ENCODE results near the gene COL18A1. TPM values are rescaled to one million over a fixed set of nuclear protein-coding genes. Genes with fewer than 3 reads are reported as not detected.
A peak's percentile ranks its signal among the peaks of the same experiment; 100 is the strongest.

The COL18A1 gene
- total RNA-seq, 1 donor from 2014 or later: 9.5 TPM

DNA sequence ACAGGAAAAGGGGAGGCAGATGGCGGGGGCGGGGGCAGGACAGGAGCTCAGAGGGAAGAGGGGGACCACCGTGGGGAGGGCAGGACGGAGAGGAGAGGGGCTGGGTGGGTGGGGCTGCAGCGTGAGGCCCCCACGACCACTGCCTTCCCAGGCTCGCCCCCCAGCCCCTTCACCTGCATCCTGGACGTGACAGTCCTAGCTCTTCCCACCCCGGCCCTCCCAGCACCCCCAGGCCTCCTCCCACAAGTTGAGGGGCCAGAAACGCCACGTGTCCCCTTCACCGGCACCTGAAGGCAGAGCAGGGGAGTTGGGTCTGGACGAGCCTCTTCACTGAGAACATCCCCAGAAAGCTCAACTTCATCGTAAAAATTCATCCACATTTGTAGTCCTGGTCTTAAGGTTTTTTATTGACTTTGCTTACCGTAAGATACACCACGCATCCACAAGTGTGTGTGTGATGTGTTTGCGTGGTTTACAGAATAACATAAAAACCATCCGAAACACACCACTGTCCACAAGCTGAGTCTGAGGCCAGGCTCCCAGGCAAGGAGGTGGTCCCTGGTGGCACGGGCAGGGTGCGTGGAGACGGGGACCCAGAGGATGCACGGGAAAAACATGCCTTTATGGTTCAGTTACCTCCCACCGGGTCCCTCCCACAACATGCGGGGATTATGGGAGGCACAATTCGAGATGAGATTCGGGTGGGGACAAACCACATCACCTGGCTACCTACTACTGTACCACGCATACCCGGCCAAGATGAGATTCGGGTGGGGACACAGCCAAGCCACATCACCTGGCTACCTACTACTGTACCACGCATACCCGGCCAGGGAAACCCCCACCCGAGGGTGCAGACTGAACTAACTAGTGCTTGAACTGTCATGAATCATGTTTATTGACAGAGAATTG, 13.9 kb upstream of the COL18A1 start:
- TF ChIP-seq, protein P1, sequence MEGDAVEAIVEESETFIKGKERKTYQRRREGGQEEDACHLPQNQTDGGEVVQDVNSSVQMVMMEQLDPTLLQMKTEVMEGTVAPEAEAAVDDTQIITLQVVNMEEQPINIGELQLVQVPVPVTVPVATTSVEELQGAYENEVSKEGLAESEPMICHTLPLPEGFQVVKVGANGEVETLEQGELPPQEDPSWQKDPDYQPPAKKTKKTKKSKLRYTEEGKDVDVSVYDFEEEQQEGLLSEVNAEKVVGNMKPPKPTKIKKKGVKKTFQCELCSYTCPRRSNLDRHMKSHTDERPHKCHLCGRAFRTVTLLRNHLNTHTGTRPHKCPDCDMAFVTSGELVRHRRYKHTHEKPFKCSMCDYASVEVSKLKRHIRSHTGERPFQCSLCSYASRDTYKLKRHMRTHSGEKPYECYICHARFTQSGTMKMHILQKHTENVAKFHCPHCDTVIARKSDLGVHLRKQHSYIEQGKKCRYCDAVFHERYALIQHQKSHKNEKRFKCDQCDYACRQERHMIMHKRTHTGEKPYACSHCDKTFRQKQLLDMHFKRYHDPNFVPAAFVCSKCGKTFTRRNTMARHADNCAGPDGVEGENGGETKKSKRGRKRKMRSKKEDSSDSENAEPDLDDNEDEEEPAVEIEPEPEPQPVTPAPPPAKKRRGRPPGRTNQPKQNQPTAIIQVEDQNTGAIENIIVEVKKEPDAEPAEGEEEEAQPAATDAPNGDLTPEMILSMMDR (IDR thresholded peaks at IDR 0.05; ENCODE audit: partially characterized antibody, unreplicated experiment): no peak
- peak; percentile 2 for DNase-seq
- Mint-ChIP-seq H3K4me1 (ENCODE audit: low read depth, unreplicated experiment) (peaks cover 7% of the 10 kb centered on the region), H3K27me3 (ENCODE audit: unreplicated experiment) (peaks cover 4% of the 10 kb centered on the region), H3K4me3 (ENCODE audit: unreplicated experiment) (no peak overlapping the region), H3K36me3 (ENCODE audit: unreplicated experiment) (no peaks in the 10 kb centered on the region), H3K27ac (ENCODE audit: unreplicated experiment) (no peak overlapping the region), H3K9me3 (ENCODE audit: unreplicated experiment) (peaks cover 4% of the 10 kb centered on the region)

- Mint-ChIP-seq H3K4me1 (ENCODE audit: low read depth, unreplicated experiment) (peaks cover 8% of the 10 kb centered on the region), H3K27me3 (ENCODE audit: unreplicated experiment) (peaks cover 4% of the 10 kb centered on the region), H3K27ac (ENCODE audit: unreplicated experiment) (no peak overlapping the region), H3K4me3 (ENCODE audit: unreplicated experiment) (no peak overlapping the region), H3K36me3 (ENCODE audit: unreplicated experiment) (no peaks in the 10 kb centered on the region), H3K9me3 (ENCODE audit: unreplicated experiment) (peaks cover 6% of the 10 kb centered on the region)
- DNase-seq: peak; percentile 2
- TF ChIP-seq, protein P1 (IDR thresholded peaks at IDR 0.05; ENCODE audit: partially characterized antibody, unreplicated experiment): no peak
Measured at GRCh38 chr21:45391743-45392572, 13.0 kb upstream of the COL18A1 start.

- DNase-seq: peak; percentile 6
- TF ChIP-seq, protein P1 (IDR thresholded peaks at IDR 0.05; ENCODE audit: partially characterized antibody, unreplicated experiment): no peak
- Mint-ChIP-seq H3K9me3 (ENCODE audit: unreplicated experiment) (peaks cover 6% of the 10 kb centered on the region), H3K4me3 (ENCODE audit: unreplicated experiment) (no peak overlapping the region), H3K27ac (ENCODE audit: unreplicated experiment) (no peak overlapping the region), H3K36me3 (ENCODE audit: unreplicated experiment) (no peaks in the 10 kb centered on the region), H3K4me1 (ENCODE audit: low read depth, unreplicated experiment) (peaks cover 6% of the 10 kb centered on the region), H3K27me3 (ENCODE audit: unreplicated experiment) (peaks cover 7% of the 10 kb centered on the region)
Measured at GRCh38 chr21:45392573-45392971, 12.4 kb upstream of the COL18A1 start.

DNA sequence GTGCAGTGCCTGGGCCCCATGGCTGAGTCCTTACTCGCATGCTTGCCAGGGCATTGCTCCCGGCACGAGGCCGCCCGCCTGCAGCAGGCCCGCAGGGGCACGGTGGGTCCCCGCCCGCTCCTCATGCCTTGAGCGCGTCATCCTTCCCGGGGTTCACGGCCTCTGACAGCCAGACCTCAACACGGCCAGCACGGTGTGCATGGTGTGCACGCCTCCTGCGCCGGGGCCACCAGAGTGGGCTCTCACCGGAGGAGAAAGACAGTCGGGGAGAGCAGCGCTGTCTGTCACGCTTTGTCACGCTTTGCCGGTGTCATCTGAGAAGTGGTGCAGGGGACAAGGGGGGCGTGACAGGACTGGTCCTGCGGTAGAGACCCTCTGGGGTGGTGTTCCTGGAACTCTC, 11.9 kb upstream of the COL18A1 start:
- H3K27me3 Mint-ChIP-seq (ENCODE audit: unreplicated experiment): peaks cover 7% of the 10 kb centered on the region
- no peaks in the 10 kb centered on the region for H3K36me3 Mint-ChIP-seq (ENCODE audit: unreplicated experiment)
- TF ChIP-seq, protein P1 (IDR thresholded peaks at IDR 0.05; ENCODE audit: partially characterized antibody, unreplicated experiment): no peak
- peaks cover 6% of the 10 kb centered on the region for H3K4me1 Mint-ChIP-seq (ENCODE audit: low read depth, unreplicated experiment)
- no peak overlapping the region for H3K27ac Mint-ChIP-seq (ENCODE audit: unreplicated experiment)
- peaks cover 6% of the 10 kb centered on the region for H3K9me3 Mint-ChIP-seq (ENCODE audit: unreplicated experiment)
- no peak overlapping the region for H3K4me3 Mint-ChIP-seq (ENCODE audit: unreplicated experiment)
- DNase-seq: peak; percentile 13
